ENCODE measurements around the gene ZNF436. TPM values are rescaled to one million over a fixed set of nuclear protein-coding genes. Genes with fewer than 3 reads are reported as not detected.

ZNF436 gene
- total and polyA plus RNA-seq, 2 donors (not counting 3 experiments of a cell fraction or from before 2014, with no cell fraction given), result 6.5 to 14.0 TPM

GRCh38 chr1:23403355-23403734 is 33.7 kb upstream of the ZNF436 start:
- TF ChIP-seq EZH2 (IDR thresholded peaks at IDR 0.05; ENCODE audit: borderline replicate concordance, low read depth, low read length, severe bottlenecking) (no peak), MAX (IDR thresholded peaks at IDR 0.05; ENCODE audit: insufficient read depth, insufficient read length) (no peak), MYC (IDR thresholded peaks at IDR 0.05; ENCODE audit: low read depth, low read length) (no peak), CTCF (IDR thresholded peaks at IDR 0.05; ENCODE audit: extremely low read depth in 1 of 2, insufficient read depth in 1 of 2, low read depth in 1 of 2, low read length in 2 of 2) (no peak), POLR2A (IDR thresholded peaks at IDR 0.05; ENCODE audit: low read depth, low read length) (no peak), POLR2AphosphoS5 (IDR thresholded peaks at IDR 0.05; ENCODE audit: insufficient read depth, low read depth, low read length) (no peak), FOS (IDR thresholded peaks at IDR 0.05; ENCODE audit: borderline replicate concordance, insufficient read depth, low read length) (no peak), GATA2 (IDR thresholded peaks at IDR 0.05; ENCODE audit: insufficient read depth, insufficient read length, low read depth, low read length) (no peak), JUN (IDR thresholded peaks at IDR 0.05; ENCODE audit: borderline replicate concordance, insufficient read depth, insufficient read length, low read depth) (no peak)
- no TSS peak for BruUV-seq (replicated peaks)
- ChIA-PET POLR2A (interaction anchor here (0.6 to 1.0 kb wide), 3 partner anchors 9 to 82 kb away, joined by 4 to 10 read pairs (median 5); partner anchors contain the start of gene HNRNPR), CTCF (interaction anchor here (0.6 to 4.0 kb wide), 41 partner anchors 9 to 428 kb away, joined by 3 to 33 read pairs (median 5); partner anchors contain the start of genes ASAP3, HNRNPR, HTR1D and ZNF436)
- DNase-seq (ENCODE audit: low read depth, low spot score), result no peak
- Histone ChIP-seq H4K20me1 (replicated peaks; ENCODE audit: control insufficient read depth, extremely low read depth, insufficient read depth, low read length) (no peaks in the 10 kb centered on the region), H3K4me1 (ENCODE audit: control insufficient read depth, extremely low read depth, insufficient read depth, low read length) (peaks cover 30% of the 10 kb centered on the region), H3K9ac (replicated peaks; ENCODE audit: extremely low read depth, insufficient read depth, low read length) (no peak overlapping the region), H3K27ac (ENCODE audit: insufficient read depth, low read depth, low read length) (peak overlapping the region; percentile 39), H3K9me1 (replicated peaks; ENCODE audit: control insufficient read depth, extremely low read depth, insufficient read depth, low read length) (no peaks in the 10 kb centered on the region), H3K9me3 (replicated peaks; ENCODE audit: control insufficient read depth, insufficient read depth, low read length) (no peaks in the 10 kb centered on the region), H3K36me3 (ENCODE audit: control insufficient read depth in 2 of 2, extremely low read depth in 1 of 2, insufficient read depth in 2 of 2, low read length in 2 of 2) (no peaks in the 10 kb centered on the region), H2AFZ (ENCODE audit: low read depth, low read length) (no peak overlapping the region), H3K4me3 (replicated peaks in 1 of 3; ENCODE audit: insufficient read depth in 1 of 3, low read depth in 1 of 3, low read length in 3 of 3) (no peak overlapping the region), H3K4me2 (ENCODE audit: insufficient read depth, low read length) (peak overlapping the region; percentile 28), H3K27me3 (ENCODE audit: control insufficient read depth in 2 of 2, insufficient read depth in 2 of 2, low read length in 2 of 2) (no peaks in the 10 kb centered on the region), H3K79me2 (ENCODE audit: control insufficient read depth, insufficient read depth, low read length) (no peaks in the 10 kb centered on the region)
- dilution Hi-C loops (cut with MboI; ENCODE audit: extremely low pct_ligation_motif_present, low sequenced_read_pairs), result no loop called here
- FAIRE-seq, result no peak
- intact Hi-C loops (cut with micrococcal nuclease), result loop anchor here (1.0 kb wide), 2 partner anchors 34 to 112 kb away; partner anchors contain the start of gene ZNF436
